Mammary epithelial cell (primary cell): ENCODE results near the gene MTMR11.

ENCODE experiments used
- EZH2 ChIP-seq: IDR thresholded peaks from 2 replicates; pipeline ENCODE4 v1.6.1; 2012; ENCODE audit warnings: low read length, inconsistent platforms, borderline replicate concordance
- TF ChIP-seq, protein P1 (sequence below), 2 donors: IDR thresholded peaks in 1 of 2; conservative IDR thresholded peaks in 1 of 2; 2 replicates each; pipeline ENCODE4 v1.5.1; 2011 to 2012; ENCODE audit warnings: inconsistent platforms in 2 of 2, low read length in 2 of 2, mild to moderate bottlenecking in 2 of 2, control low read depth in 1 of 2, low read depth in 1 of 2; ENCODE audit not compliant: insufficient read depth in 1 of 2; ENCODE audit errors: extremely low read depth in 1 of 2

DNA sequence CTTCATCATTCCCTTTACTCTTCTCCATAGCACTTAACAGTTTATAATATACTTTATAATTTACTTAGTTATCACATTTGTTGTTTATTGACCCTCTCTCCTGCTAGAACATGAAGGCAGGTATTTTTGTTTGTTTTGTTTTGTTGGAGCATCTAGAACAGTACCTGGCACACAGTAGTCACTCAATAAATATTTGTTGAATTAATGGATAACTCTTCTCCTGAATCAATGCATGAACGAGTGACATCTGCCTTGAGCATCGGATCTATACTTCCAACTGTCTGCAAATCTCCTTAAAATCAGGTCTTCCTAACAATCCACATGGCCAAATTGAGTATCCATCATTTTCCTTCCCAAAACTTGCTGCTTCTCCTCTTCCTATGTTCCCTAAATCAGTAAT lies 35.9 kb upstream of the MTMR11 start:
- TF ChIP-seq, protein P1, sequence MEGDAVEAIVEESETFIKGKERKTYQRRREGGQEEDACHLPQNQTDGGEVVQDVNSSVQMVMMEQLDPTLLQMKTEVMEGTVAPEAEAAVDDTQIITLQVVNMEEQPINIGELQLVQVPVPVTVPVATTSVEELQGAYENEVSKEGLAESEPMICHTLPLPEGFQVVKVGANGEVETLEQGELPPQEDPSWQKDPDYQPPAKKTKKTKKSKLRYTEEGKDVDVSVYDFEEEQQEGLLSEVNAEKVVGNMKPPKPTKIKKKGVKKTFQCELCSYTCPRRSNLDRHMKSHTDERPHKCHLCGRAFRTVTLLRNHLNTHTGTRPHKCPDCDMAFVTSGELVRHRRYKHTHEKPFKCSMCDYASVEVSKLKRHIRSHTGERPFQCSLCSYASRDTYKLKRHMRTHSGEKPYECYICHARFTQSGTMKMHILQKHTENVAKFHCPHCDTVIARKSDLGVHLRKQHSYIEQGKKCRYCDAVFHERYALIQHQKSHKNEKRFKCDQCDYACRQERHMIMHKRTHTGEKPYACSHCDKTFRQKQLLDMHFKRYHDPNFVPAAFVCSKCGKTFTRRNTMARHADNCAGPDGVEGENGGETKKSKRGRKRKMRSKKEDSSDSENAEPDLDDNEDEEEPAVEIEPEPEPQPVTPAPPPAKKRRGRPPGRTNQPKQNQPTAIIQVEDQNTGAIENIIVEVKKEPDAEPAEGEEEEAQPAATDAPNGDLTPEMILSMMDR (conservative IDR thresholded peaks at IDR 0.05 in 1 of 2, IDR thresholded peaks at IDR 0.05 in 1 of 2; ENCODE audit: extremely low read depth in 1 of 2, insufficient read depth in 1 of 2, low read depth in 1 of 2, low read length in 2 of 2) = no peak
- no peak for TF ChIP-seq EZH2
